HG02759 (cell line): Measurements from ENCODE around the gene ELP4.
"Not testable (repeated sequence)": the region's sequence is repeated elsewhere in the genome, so short reads cannot be mapped to it uniquely, and the experiment has no call there.

Source experiments
- ATAC-seq: cut with Tn5 transposase; IDR thresholded peaks from one replicate; pipeline ENCODE4 v1.9.1; 2021; ENCODE audit warnings: mild to moderate bottlenecking, moderate library complexity; ENCODE audit not compliant: unreplicated experiment

ELP4 gene

GRCh38 chr11:31641477-31642062, 132.0 kb downstream of the ELP4 start:
- ATAC-seq: no peak

DNA sequence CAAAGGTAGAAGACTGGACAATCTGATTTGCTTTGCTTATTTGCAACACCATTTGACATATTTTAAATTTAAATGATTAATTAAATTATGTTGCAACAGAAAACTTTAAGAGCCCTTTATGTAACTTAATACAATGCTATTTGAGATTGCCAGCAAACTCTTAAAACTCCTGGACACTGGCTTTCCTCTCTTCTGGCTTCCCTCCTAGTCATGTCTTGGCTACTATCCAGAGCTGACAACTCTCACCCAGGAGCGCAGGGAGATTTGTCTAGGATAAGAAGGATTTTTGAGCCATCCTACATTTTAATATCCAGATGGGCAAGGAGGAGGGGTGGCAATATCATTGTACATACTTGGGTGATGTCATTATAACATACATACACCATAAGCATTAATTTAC, 134.3 kb downstream of the ELP4 start:
- ATAC-seq: no peak

DNA sequence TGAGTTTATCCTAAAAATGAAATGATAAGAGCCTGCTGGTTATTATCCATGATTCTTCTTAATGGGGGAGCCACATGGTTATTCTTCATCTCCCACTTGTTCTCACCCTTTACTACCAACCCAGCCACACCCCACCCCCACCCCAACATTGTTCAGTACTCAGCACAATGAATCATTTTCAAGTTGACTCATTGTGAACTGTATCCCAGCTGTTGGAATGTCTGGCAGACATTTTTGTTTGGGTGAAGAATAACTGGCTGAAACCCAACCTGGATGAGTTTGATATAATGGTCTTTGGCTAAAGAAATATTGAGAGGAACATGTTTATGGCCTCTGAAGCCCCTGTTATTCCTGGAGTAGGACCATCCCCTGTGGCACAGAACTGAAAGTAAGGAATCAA, 136.2 kb downstream of the ELP4 start:
- no peak for ATAC-seq

- ATAC-seq: no peak
Measured at GRCh38 chr11:31646216-31646615, 136.6 kb downstream of the ELP4 start.

DNA sequence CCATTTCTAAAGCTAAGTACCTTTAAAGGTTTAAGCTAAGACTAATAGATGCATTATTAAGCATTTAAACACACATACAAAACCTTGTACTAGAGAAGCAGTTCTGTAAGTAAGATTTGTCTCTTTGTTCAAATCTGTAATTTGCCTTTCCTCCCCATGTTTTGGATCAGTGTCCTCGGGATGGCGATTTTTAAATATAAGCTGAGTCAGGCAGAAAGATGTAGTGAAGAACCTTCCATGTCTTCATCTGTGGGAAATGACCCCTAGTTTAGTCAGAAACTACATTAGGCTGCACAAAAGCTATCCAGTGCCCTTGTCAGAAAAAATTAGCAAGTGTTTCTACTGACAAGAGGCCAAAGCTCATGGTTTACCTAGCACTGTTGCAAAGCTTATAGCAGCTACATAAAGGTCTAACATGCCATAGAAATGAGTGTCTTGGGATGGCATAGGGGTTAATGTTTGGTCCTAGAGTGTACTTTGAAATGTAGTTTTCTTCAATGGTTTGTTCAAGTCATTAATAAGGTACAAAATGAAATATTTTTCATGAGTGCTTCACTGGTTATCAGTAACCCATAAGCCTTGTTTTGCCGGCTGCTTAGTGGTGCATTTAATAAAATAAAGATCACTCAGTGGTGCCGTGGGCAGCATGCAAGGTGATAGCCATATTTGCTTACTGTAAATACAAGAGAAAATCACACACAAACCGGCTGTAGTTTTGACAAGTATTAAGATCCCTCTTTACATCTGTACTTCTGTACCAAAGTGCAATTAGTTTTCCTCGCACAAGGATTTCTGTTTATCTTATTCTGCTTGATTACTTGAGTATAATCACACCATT, 139.8 kb downstream of the ELP4 start:
- ATAC-seq: no peak

DNA sequence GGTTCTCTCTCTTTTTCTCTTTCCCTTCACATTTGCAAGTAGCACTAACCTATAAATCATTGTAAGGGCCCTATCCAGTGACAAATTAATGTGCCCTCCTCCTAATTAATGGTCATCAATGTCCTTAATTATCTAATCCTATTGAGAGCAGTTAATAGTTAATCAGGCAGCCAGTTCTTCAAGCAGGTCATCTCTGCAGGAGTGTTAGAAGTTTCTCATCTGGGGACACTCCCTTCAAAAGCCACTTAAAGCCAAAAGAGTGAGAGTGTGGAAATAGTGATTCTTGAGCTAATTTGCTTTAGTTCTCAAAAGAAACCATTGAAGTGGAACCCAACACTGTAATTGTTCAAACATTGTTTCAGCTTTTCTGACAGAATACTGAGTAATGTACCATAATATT, 141.6 kb downstream of the ELP4 start:
- no peak for ATAC-seq

DNA sequence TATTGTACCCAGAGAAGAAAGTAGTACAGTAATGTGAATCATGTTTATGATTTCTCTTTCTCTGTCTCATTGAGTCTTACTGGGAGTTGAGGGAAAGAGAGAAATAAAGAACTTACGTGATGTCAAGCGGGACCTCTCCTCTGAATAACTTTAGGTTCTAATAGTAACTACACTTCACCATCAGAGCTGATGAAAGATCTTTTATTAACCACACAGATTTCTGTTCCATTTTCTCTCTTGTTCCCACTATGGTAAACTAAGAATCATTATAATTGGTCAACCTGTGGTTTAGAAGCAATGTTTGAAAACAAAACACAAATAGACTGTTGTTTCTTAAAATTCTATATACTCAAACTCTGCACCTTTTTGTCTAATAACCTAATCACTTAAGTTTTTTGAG, 142.3 kb downstream of the ELP4 start:
- no peak for ATAC-seq

- ATAC-seq: peak; percentile 48
Measured at GRCh38 chr11:31652528-31652927, 143.0 kb downstream of the ELP4 start.

GRCh38 chr11:31655483-31655882, 145.9 kb downstream of the ELP4 start:
- ATAC-seq: no peak

DNA sequence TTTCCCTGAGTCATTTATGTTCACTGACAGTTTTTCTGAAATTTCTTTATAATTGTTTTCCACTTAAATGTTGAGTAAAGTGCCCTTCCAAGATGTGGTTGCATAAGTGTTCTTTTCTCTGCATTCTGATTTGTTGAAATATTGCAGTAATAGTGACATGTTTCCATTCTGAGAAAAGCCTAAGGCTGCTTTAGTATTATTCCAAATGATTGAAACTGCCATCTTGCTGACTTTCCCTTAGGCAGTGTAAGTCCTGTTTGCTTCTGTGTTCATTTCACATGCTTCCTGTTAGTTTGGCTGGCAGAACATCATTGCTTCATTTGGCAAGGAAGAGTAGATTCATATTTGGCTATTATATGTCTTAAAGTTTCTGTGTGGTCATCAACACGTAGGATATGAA, 146.5 kb downstream of the ELP4 start:
- ATAC-seq: no peak

GRCh38 chr11:31657091-31657490, 147.5 kb downstream of the ELP4 start:
- no peak for ATAC-seq

GRCh38 chr11:31664129-31664528, 154.6 kb downstream of the ELP4 start:
- no peak for ATAC-seq

DNA sequence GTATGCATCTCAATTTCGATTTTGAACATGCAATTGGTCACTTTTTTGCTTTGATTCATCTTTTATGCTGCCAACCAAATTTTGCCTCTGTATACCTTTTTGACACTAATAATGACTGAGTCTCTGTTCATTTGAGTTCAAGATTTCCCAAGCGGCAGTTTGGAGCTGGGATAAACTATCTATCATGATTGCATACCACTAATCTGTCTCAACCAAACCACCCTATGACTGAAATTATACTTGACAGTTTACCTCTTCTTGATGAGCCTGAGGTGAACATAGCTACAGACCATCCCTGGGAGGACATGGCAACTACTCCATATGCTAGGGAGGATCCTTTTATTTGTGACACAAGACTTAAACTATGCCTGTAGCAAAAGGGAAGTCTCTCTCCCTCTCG, 155.4 kb downstream of the ELP4 start:
- ATAC-seq: no peak

- no peak for ATAC-seq
Measured at GRCh38 chr11:31671681-31672080, 162.1 kb downstream of the ELP4 start.

GRCh38 chr11:31673108-31673507, 163.5 kb downstream of the ELP4 start:
- not testable (repeated sequence) for ATAC-seq

- no peak for ATAC-seq
Measured at GRCh38 chr11:31676280-31676982, 166.9 kb downstream of the ELP4 start.

GRCh38 chr11:31680770-31681169, 171.2 kb downstream of the ELP4 start:
- ATAC-seq: no peak

GRCh38 chr11:31687256-31687655, 177.7 kb downstream of the ELP4 start:
- no peak for ATAC-seq

- no peak for ATAC-seq
Measured at GRCh38 chr11:31687861-31688260, 178.3 kb downstream of the ELP4 start.

DNA sequence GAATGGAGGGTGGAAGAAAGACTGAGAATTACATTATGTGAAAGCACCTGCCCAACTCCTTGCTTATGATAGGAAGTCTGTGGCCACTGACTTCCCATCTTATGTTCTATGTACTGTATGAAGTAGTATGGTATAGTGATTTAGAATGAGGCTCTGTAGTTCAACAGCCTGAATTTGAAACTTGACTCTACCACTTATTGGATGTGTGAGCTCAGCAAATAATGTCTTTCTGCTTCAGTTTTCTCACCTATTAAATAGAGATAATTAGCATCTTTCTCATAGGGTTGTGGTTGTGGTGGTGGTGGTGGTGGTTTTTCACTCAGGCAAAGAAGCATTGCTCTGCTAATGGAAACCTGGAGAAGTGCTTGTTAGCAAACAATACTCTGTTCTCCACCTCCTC, 180.0 kb downstream of the ELP4 start:
- ATAC-seq: no peak

DNA sequence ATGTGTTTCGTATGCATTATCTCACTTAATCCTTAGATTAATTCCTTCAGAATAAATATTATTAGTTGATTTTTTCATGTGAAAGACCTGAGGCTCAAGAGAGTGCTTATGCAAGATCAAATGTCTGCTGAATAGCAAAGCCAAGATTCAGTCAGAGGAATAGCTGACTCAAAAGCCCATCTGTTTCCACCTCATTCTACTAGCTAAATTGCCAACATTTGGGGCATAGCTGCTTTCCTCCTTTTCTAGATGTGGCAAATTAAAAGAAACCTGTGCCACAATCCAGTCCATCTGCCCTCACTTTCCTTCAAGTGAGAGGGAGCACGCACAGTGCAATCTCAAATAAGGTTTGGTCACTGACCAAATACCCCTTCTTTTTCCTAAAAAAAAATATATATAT, 180.5 kb downstream of the ELP4 start:
- no peak for ATAC-seq

DNA sequence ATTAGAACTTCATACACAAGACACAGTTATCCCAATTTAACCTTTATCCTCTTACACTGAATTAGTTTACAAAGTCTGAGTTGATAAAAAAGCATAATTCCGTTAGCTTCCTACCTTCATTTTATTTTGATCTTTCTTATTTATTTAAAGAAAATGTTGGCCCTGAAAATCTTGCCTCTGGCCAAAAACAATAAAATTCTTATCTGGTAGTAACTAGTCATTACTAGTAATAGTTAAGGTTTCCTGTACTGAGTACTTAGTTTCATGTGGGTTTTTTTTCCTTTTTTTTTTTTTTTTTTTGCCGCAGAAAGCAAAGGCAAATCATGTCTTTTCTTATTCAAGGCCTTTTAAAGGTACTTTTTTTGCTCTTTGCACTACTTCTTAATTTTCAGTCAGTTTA, 180.9 kb downstream of the ELP4 start:
- no peak for ATAC-seq
